NCI-H2081 (cell line): Measurements from ENCODE around the gene SLC9A8.
"Not testable (repeated sequence)": the region's sequence is repeated elsewhere in the genome, so short reads cannot be mapped to it uniquely, and the experiment has no call there.

Experiments
- DNase-seq, 2 experiments: peaks; one replicate each; lab custom pipeline; 2025; lab: John Stamatoyannopoulos, UW

Gene SLC9A8

DNA sequence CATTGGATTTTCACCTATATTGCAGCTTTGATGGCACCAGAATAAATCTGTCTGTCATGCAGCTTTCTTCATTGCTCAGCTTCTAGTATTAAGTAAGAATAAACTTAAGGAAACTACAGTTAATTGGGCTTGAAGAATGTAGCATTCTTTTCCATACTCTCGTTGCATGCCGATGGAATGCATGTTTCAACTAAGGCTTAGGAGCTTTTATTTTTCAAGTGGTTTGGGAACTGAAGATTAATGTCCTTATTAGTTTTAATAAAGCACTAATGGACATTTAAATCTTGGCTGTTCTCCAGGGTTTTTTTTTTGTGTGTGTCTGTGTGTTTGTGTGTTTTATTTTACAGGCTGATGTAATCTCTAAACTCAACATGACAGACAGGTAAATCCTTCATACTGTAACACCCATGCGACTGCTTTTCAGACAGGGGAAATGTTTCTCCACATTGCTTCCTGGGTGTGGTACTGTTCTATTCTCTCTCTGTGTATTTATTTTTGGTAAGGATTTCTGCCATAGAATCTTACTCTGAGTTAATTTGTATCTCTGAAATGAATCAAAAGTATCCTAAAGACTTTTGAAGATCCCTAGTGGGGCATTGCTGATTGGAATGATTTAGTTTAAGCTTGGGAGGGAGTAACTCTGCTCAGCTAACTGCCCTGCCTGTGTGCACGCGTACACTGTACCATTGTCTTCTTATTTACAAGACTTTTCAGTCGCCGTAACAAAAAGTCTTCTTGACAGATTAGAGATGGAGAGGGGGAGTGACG, 38.0 kb downstream of the SLC9A8 start:
- DNase-seq: no peak

DNA sequence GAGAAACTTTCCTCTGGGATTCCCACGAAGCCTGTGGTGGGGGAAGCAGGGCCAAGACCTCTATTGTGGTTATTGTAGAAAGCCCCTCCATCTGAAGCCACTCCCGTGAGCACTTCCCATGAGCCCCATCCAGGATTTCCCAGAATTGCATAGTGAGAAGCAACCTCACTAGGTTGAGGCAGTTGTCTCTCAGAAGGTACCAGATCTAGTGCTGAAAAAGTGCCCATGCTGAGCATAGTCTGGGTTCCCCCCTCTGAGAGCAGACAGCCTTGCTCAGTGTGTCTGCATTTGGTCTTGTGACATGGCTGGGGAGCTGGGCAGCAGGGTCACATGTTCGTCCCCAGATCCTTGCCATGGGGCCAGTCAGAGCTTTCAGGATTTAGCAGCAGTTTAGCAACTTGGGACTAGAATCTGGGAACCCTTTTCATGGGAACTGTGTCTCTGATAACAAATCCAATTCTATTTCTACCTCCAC, 38.6 kb downstream of the SLC9A8 start:
- DNase-seq: no peak

GRCh38 chr20:49851991-49852390, 39.4 kb downstream of the SLC9A8 start:
- no peak for DNase-seq

- no peak for DNase-seq
Observed at GRCh38 chr20:49852522-49853080, 40.0 kb downstream of the SLC9A8 start.

- DNase-seq: no peak
Observed at GRCh38 chr20:49853640-49854039, 41.0 kb downstream of the SLC9A8 start.

DNA sequence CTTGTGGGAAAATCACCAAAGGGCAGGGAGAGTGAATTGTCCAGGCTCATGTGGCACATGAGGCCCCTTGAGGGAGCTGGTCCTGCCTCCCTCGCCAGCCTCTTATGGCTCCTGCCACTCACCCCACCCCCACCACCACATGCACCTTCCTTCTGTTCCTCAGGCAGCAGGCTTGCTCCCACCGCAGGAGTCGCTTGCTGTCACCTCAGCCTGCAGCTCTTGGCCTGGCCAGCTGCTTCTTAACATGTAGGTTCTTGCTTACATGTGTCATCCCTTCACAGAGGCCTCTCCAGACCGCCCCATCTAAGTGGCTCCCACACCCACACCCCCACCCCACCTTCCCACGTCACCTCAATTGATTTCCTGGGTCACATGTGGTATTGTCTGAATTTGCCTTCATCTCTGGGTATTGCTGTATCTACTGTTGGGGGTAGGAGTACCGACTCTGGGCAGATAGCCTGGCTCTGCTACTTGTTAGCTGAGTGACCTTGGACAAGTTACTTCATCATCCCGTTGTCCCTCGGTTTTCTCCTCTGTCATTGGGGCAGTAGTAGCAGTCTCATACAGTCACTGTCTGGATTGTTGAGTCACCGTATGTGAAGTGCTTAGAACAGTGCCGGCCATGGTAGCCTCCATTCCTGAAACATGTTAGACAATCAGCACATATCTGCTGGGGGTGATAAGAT, 41.7 kb downstream of the SLC9A8 start:
- no peak for DNase-seq

DNA sequence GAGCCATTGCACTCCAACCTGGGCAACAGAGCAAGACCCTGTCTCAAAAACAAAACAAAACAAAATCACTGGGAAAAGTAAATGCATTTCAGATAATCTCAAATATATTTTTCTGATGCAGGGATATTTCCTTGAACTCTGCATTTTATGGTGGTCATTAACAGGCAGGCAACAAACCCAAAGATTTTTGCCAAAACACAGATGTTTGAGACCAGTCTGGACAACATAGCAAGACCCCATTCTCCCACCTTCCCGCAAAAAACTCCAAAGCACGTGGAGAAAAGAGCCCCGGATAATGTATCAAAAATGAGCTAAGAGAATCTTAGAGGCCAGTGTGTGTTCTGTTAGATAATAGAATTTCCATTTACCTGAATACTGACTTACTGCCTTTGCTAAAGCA, 44.3 kb downstream of the SLC9A8 start:
- no peak for DNase-seq

DNA sequence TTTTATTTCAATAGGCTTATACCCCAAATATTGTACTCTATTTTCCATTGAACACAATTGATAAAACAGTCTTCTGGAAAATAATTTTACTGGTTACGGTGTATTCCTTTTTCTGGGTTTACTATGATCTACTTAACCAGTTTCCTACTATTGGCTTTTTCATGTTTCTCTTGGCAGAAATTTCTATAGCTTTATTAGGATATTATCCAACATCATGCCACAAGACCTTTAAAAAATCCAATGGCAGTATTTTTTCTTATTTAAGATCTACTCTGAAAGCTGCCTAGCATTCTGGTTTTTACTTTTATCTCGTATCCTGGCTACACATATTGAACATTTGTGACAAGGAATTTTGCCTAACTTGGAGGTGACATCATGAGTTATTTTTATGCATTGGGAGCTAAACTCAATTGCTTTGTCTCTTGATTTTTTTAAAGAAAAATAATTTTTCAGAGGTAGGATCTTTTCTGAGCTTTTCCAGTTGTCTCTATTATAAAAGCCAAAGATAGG, 45.5 kb downstream of the SLC9A8 start:
- no peak for DNase-seq

DNA sequence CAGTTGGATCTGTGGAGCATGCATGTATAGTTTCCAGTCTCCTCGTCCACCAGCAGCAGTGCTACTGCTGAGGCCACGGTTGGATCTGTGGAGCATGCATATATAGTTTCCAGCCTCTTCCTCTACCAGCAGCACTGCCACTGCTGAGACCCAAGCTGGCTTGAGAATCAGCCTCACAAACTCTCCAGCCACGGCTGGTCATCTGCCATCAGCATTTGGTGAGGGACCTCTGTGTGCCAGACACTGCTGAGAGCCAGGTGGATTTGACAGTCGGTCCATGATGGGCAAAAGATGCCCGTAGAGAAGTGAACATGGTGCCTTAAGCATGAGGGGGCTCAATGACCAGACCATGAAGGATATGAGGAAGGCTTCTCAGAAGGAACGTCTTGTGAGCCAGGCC, 46.4 kb downstream of the SLC9A8 start:
- DNase-seq: no peak

GRCh38 chr20:49859807-49860206, 47.2 kb downstream of the SLC9A8 start:
- no peak for DNase-seq

- DNase-seq: not testable (repeated sequence)
Observed at GRCh38 chr20:49861232-49861631, 48.6 kb downstream of the SLC9A8 start.

- DNase-seq: no peak
Observed at GRCh38 chr20:49862607-49863200, 50.1 kb downstream of the SLC9A8 start.

DNA sequence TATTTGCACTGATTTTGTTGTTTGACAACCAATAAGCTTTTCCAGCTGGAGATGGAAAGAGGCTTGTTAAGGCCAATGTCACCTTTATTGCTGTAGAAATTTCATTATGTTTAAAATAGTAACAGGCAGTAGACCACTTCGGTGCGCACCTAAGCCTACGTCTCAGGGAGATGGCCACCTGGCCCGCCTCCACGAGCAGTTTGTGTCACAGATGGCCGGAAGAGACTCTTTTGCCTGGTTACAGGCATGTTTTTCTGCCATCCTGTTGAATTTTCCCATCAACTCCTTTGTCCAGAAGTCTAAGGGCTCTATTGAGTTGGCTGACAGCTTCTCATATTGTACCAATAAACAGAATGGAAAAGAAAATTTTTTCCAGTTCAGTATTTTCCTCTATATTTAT, 51.0 kb downstream of the SLC9A8 start:
- DNase-seq: no peak

- DNase-seq: no peak
Observed at GRCh38 chr20:49865559-49865958, 52.9 kb downstream of the SLC9A8 start.

DNA sequence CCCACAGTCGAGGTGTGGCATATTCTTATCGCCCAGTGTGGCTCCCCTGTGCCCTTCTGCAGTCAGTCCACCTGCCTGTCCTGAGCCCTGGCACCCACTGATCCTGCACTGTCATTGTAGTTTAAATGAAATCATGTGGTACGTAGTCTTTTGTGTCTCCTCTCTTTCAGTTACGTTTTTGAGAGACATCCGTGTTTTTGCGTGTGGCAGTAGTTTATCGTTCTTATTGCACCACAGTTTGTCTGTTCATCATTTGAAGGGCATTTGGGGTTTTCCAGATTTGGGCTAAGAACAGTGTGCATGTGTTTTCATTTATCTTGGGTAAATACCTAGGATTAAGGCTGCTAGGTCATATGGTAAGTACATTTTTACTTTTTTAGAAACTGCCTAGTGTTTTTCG, 53.4 kb downstream of the SLC9A8 start:
- no peak for DNase-seq

- DNase-seq: no peak
Observed at GRCh38 chr20:49867453-49868215, 55.0 kb downstream of the SLC9A8 start.

- no peak for DNase-seq
Observed at GRCh38 chr20:49868538-49868937, 55.9 kb downstream of the SLC9A8 start.

GRCh38 chr20:49868964-49869363, 56.3 kb downstream of the SLC9A8 start:
- DNase-seq: no peak

- DNase-seq: no peak
Observed at GRCh38 chr20:49870261-49870660, 57.6 kb downstream of the SLC9A8 start.

- no peak for DNase-seq
Observed at GRCh38 chr20:49871391-49871948, 58.8 kb downstream of the SLC9A8 start.

GRCh38 chr20:49872056-49872455, 59.4 kb downstream of the SLC9A8 start:
- no peak for DNase-seq
